HG03064 (cell line): ENCODE measurements around the gene COPB2.
"Not testable (repeated sequence)": the region's sequence is repeated elsewhere in the genome, so short reads cannot be mapped to it uniquely, and the experiment has no call there.

Experiments
- ATAC-seq: cut with Tn5 transposase; IDR thresholded peaks from one replicate; pipeline ENCODE4 v1.9.1; 2021; ENCODE audit warnings: low read depth; ENCODE audit not compliant: unreplicated experiment

Gene COPB2

DNA sequence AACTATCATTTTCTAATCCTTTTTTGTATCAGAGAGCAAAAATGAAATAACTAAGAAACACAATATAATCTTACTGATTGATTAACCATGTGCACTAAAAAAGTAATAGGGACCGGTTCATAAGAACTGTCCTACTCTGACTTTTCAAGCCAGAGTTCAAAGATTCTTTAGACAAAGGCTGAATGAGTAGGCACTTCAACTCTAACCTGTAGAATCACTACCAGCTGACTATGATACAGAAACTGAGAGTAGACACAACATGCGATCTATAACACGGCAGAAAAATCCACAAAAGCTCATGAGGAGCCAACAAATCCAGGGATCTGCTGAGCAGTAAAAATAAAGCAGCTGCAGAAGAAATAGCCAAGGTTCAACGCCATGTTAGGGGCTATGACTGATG lies 8.9 kb downstream of the COPB2 start:
- ATAC-seq = no peak

DNA sequence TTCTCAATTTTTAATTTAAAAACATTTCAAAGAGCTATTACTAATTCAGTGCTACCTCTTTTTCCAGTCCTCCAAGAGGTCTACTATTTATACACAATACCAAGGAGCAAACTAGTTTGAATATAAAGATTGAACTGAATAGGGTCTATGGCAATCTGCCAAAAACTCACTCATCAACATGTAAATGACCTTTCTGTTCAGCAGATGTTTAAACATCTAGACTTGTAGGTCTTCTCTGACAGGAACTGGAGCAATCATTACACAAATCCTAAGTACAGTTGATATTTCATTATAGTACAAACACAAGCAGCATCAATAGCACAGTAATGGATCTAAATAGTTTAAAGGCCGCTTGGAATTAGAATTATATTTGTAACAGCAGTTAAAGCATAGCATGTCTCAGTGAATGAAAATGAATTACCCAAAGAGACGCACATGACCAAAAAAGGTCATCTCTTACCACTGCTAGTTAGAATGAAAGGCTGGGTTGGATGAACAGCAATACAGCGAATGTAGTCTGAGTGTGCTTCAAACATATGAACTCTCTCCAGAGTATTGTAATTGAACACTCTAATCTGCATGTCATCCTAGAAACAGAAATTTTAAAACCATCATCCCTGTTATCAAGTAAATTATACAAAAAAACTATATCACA lies 10.7 kb downstream of the COPB2 start:
- no peak for ATAC-seq

DNA sequence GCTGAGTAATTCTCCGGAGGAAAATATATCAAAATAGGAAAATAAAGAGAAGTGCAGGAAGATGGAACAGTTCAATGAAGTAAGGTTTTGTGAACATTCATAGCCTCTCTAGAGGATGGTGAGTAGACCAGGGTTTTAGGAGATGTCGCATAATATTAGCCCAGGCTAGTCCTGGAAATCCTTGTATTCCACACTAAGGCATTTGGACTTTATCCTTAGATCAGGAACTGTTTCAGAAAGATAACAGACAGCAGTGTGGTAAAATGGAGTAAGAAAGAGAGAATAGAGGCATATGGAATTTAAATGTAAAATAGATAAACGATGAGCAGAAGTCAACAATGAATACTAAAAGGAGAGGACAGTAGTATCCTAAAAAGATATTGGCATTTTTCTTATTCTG lies 12.1 kb downstream of the COPB2 start:
- ATAC-seq = no peak

DNA sequence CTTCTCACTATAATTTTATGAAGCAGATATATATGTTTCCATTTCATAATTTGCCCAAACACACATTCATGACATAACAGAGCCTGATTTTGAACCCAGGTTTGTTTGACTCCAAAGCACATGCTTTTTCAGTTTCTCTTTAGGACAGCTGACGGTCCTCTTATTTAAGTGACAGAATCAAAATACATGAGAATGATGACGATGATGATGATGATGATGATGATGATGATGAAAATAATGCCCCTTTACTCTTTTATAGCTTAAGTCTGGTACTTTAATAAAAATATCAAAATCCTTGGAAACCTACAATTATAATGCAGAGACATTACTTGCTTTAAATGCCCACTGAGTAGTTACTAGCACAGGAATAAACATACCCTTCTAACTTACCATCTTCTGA lies 15.3 kb downstream of the COPB2 start:
- no peak for ATAC-seq

DNA sequence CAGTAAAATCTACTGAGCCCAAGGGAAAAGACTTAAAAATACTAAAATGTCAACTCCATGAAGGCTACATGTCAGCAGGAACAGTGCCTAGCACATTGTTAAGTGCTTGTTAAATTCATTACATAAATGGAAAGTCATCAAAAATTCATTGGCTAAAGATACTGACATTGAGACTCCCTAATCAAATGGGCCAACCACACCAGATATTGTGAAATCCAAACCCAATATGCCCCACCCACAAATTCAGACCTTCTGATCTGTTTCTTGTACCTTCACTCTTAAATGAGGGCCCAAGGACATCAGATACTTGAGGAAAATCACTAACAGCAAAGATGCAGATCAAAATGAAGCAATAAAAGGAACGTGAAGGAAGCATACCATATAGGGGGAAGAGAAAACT lies 24.9 kb downstream of the COPB2 start:
- no peak for ATAC-seq

DNA sequence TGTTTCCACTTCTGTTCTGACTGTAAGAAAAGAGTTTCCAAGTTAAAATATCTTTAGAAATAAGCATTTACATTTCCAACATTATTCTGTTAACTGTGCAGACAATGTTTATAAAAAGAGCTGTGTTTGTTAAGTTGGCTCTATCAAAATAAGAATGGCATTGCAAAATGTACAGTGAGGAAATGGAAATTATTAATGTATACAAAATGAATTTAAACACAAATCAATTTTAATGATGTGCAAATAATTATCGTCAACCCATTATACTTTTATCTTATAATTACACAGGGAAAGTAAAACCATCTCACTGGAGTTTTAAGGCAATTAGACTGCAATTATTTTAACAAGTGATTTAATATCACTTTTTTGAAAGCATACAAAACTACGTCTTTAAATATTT lies 28.2 kb downstream of the COPB2 start:
- no peak for ATAC-seq

DNA sequence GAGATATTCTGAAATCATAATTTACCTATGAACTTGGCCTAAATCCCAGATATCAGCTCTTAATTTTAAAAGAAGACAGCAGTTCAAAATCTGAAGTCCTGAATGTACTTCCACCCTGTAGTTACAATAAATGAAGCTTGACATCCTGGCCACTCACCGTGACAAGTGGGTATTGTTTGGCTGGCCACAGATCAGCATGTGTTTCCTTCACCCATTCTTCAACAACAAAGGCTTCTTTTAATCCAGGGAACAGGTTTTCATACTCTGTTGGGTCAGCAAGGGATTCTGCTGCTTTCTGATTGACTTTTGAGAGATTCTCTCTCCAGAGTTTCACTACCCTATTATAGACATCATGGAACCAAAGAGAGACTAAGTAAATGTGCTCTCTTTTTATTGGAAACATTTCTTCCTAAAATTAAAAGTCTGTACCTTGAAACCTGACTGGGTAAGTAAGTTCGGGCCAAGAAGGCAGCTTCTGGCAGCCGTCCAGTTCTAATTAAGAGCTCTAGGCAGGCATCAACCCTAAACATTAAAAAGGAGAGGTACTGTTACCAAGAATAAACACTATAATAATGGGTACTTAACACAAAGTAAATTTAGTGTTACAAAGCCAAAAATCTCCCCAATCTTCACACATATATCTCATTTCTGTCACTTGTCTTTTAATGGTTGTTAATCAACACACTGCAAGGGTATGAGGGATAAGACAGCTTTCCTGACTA lies 30.4 kb downstream of the COPB2 start:
- ATAC-seq = no peak

DNA sequence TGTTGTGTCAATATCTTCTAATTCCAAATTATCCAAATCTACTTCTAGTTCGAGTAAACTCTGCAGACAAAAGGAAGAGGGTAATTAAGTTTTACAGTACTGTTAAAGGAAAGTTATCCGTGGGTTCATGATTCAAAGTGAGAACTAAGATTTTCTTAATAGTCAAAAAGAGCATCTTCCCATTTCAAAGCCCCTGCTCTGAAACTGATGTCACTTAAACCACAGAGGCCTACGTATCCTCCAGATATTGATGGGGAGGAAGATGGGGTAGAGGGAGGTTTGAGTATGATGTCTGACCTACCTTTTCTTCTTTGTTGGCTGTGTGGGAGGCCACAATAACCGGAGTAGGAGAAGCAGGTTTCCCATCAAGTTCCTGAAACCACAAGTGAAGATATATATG lies 31.5 kb downstream of the COPB2 start:
- no peak for ATAC-seq

DNA sequence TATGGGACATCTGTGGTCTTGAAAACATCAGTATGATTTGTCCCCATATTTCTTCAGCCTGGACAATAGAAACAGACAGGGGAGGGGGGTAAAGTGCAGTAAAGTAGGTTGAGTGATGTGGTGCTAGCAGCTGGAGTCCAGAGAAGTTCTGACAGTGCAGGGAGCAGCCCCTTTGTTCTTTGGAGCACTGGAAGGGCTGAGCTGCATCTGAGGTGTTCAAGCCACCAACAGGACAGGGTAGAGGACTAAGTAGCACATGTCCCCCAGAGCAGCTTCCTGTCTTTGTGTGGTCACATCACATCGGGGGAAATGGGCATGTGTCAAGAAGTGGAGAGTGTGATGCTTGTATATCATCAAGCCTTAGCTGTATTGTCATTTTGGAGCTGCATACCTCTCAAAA lies 33.6 kb downstream of the COPB2 start:
- ATAC-seq = no peak

DNA sequence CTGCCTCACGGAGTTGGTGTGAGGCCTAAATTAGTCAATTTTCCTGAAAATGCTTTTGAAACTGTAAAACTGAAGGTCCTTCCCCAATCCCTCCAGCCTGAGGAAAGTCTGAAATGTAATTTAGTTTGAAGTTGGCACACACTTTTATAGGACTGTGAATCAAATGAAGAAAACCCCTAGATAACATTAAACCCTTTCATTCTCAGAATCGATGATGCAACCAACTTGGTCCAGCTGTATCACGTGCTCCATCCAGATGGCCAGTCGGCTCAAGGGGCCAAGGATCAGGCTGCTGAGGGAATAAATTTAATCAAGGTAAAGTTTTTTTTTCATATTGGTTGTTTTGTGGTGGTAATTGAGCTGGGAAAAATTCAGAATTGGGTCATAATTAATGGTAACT lies 34.0 kb downstream of the COPB2 start:
- ATAC-seq = no peak

DNA sequence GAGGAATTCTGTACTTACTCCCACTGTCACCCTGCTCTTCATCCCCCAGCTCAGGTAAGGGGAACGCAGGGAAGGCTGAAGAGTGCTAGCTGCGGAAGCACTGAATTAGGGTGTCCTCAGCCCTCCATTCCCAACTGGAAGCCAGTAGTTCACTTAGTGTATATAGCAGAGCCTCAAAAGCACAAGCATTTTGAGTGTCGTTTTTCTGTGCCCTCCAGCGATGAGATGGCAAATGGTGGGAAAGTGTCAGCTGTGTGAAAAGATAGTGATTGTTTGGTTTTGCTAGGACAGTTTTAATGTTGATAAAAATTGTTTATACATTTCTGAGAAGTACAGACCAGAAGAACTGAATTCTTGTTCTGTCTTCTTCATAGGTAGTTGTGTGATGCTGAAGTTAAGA lies 34.8 kb downstream of the COPB2 start:
- no peak for ATAC-seq

DNA sequence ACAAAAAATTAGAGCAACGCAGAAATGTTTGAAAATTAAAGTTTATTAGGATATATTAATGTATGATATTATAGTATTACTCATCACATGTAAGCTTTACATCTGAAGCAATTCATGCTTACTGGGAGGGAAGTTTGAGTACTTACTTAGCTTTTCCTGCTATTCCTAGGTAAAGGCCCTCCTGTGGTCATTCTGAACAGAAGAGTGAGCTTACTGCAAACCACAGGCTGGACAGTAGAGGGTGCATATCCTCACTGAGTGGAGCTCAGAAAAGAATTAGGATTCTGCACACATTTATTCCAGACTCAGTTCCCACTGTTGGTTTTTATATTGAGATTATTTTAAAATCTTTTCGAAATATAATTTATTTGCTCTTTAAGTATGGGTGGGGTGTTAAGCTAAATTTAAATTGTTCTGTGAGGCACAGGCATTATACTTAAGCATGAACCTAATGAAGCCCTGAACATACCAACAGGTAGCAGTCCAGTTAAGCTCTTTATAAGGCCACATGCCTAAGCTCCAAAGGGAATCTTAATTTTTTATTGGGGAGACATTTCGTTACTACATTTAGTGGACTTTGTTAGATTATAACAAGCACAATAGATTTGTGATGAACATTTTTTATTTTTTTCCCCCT lies 35.4 kb downstream of the COPB2 start:
- ATAC-seq = no peak

DNA sequence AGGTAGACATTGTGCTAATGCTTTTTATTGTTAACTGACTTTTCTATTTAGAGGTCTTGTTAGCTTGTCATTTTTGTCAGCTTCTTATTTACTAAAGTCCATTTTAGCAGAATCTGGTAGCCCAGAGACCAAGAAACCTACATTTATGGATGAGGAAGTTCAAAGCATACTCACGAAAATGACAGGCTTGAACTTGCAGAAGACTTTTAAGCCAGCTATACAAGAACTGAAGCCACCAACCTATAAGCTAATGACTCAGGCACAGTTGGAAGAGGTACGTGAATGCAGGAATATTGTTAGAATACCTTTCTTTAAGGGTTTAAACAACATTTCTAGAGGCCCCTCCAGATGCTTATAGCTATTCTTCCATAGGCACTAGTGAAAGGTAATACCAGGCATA lies 42.7 kb downstream of the COPB2 start:
- no peak for ATAC-seq

DNA sequence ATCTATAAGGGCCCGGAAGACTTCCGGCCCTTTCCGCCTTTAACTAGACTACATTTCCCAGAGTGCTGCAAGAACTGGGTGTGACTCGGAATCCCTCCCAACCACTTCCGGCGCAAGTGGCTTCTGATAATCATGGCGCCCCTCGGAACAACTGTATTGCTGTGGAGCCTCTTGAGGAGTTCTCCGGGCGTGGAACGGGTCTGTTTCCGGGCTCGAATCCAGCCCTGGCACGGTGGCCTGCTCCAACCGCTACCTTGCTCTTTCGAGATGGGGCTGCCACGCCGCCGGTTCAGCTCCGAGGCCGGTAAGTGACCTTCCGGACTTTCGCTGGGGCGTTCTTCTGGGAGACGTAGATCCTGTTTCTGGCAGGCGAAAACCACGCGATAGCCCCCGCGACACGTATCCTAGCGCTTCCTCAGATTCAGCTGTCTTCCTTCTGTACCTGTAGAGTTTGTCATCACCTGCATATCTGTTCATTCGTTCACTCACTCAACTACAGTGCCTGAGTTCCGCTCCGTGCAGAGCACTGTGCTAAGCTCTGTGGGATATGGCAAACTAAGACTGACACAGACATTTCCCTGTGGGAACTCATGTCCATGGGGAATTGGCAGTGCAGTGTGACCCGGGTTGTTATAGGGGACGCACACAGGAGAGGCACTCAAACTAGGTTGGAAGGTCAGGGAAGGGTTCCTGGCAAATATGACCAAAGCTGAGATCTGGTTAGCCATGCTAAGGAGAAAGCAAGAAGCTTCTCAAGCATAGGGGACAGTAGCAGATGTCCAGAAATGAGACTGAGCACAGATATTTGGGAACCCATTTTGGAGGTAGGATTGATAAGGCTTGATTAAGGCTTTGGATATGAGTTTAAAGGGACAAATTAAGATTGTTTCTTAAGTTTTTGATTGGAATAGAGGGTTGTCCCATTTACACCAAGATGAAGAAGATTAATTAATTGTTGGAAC lies 45.3 kb downstream of the COPB2 start, which contains the start of gene MRPS22:
Gene MRPS22, plus strand, starts transcription at position 126 of the 962 bp plus-strand sequence. Its CDS starts 7 bp downstream, at position 133.
- peak; percentile 97 for ATAC-seq

DNA sequence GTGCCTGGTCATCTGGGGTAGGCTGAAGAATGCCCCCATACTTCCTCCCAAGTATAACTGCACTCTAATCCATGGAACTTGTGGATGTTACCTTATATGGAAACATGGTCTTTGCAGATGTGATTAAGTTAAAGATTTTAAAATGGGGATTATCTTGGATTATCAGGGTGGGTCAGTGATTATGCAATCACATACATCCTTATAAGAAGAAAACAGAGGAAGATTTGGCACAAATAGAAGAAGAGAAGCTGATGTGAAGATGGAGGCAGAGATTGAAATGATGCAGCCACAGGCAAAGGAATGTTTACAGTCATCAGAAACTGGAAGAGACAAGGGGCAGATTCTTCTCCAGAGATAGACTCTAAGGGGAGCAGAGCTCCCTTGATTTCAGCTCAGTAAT lies 47.4 kb downstream of the COPB2 start:
- no peak for ATAC-seq

DNA sequence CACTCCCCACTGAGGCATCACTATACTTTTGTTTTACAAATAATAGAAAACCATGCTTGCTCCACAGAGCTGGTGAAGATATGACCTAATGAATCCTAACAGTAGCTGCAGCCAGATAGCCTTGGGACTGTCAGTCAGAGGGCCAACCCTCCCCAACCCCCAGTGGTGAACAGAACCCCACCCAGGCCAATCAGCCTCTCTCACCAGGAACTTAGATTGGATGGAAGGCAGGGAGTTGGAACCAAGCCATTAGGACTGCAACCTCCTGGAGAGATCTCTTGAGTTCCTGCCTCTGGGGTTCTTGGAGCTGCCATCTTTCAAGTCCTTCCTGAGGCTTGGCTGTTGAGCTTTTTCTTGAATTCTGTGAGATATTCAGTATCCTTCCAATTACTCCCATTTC lies 48.7 kb downstream of the COPB2 start:
- ATAC-seq = no peak

DNA sequence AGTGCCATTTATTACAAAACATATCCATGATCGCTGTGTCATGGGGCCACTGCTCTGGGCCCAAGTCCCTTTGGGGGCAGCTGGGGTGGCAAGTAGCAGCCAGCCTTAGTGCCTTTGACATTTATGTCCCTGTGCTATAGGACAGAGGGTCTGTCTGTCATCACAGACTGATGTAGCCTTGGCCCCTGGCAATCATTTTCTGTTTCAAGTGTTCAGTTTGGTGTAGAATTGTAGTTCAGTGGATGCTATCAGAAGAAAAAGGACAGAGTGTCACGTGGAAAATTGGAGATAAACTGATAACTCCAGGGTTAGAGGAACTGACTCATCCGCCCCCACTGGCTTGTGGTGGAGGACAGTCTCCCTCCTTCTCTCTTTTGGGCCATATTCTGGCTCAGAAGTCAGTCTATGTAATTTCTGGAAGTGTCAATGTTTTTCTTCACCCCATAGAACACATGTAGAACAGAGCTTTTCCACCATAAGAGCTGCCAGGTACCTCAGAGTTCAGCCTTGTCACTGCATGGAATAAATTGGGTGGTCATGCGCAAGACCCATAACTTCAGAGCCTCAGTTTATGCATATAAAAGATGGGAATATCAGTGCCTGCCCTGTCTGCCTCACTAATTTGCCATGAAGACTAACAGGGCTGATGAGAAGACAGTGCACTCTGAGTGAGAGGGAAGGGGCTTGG lies 50.1 kb downstream of the COPB2 start:
- no peak for ATAC-seq

DNA sequence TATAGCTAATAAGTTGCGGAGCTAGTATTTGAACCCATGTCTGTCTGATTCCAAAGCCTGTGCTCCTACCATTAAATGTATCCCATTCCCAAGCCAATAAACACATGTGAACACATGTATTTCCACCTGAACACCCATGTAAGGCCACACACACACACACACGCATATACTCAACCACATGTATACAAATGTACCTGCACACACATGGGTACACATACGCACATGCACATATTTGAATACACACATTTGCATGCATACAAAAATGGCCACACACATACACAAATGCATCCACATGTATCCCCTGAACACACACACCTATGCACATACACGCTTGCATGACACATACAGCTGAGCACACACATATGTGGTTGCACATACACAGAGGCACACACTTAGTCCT lies 51.0 kb downstream of the COPB2 start:
- no peak for ATAC-seq

DNA sequence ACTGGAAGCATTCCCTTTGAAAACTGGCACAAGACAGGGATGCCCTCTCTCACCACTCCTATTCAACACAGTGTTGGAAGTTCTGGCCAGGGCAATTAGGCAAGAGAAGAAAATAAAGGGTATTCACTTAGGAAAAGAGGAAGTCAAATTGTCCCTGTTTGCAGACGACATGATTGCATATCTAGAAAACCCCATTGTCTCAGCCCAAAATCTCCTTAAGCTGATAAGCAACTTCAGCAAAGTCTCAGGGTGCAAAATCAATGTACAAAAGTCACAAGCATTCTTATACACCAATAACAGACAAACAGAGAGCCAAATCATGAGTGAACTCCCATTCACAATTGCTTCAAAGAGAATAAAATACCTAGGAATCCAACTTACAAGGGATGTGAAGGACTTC lies 54.8 kb downstream of the COPB2 start:
- ATAC-seq = not testable (repeated sequence)

DNA sequence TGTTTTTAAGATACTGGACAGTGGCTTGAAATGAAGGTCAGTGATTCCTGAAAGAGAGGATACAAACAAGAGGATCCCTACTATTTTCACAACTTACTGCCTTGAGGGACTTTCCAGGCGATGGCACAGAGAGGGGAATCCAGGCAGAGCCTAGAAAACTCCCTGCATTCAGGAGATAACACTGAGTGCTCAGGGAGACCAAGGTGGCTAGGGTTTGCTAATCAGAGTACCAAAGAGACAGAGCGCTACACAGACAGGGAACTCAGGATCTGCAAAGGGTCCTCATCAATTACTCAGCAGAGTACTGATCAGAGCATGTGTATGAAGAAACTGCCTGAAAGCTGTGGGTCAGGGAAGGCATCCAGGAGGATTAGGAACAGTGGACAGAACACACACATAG lies 57.4 kb downstream of the COPB2 start:
- ATAC-seq = no peak
